ENCODE results near the gene NR1H2. TPM values are rescaled to one million over a fixed set of nuclear protein-coding genes. Genes with fewer than 3 reads are reported as not detected.
A peak's percentile ranks its signal among the peaks of the same experiment; 100 is the strongest.

NR1H2 gene
- polyA plus RNA-seq, 3 donors = 77.1 to 111 (median 78.9) TPM

- DNase-seq = no peak
- Histone ChIP-seq H3K4me2 (replicated peaks; ENCODE audit: extremely low read depth, low read length, poor library complexity, severe bottlenecking) (no peak overlapping the region), H3K79me2 (ENCODE audit: insufficient read depth, low read length) (no peaks in the 10 kb centered on the region), H3K4me1 (ENCODE audit: control insufficient read depth in 1 of 2, insufficient read depth in 2 of 2, low read length in 2 of 2) (peaks cover 24 to 34% of the 10 kb centered on the region in 2 donors), H4K20me1 (ENCODE audit: insufficient read depth, low read length) (no peaks in the 10 kb centered on the region), H3K9ac (ENCODE audit: insufficient read depth, low read length, poor library complexity, severe bottlenecking) (no peak overlapping the region), H2AFZ (ENCODE audit: insufficient read depth, low read depth, low read length, poor library complexity, severe bottlenecking) (no peak overlapping the region), H3K27me3 (ENCODE audit: control insufficient read depth in 2 of 2, insufficient read depth in 2 of 2, low read length in 2 of 2) (no peaks in the 10 kb centered on the region), H3K36me3 (replicated peaks in 1 of 2; ENCODE audit: control insufficient read depth in 1 of 2, insufficient read depth in 2 of 2, low read length in 2 of 2) (no peaks in the 10 kb centered on the region), H3K9me3 (replicated peaks in 1 of 2; ENCODE audit: control insufficient read depth in 1 of 2, insufficient read depth in 1 of 2, low read length in 2 of 2) (no peaks in the 10 kb centered on the region), H3K4me3 (replicated peaks in 1 of 3; ENCODE audit: low read depth in 2 of 3, low read length in 3 of 3) (no peak overlapping the region), H3K27ac (ENCODE audit: low read depth in 1 of 2, low read length in 2 of 2) (no peak overlapping the region)
- Mint-ChIP-seq H3K27ac (peak overlapping the region in 1 of 7 donors; percentile 28), H3K4me3 (peak overlapping the region in 1 of 2 donors; percentile 3), H3K36me3 (peaks cover 0 to 2% of the 10 kb centered on the region in 2 donors), H3K27me3 (ENCODE audit: low read depth in 3 of 3) (peaks cover 4 to 17% (median 8%) of the 10 kb centered on the region in 3 donors), H3K4me1 (peaks cover 40% of the 10 kb centered on the region), H3K9me3 (peaks cover 0 to 8% (median 4%) of the 10 kb centered on the region in 7 donors)
- WGBS (ENCODE audit: insufficient coverage) = 95% methylated on average over 3 of the region's 7 CpGs
- TF ChIP-seq CTCF (IDR thresholded peaks at IDR 0.05) = no peak
- intact Hi-C loops (cut with micrococcal nuclease) = no loop called here
Observed at GRCh38 chr19:50362030-50362412, 14.2 kb upstream of the NR1H2 start.

GRCh38 chr19:50362656-50363424 lies 13.4 kb upstream of the NR1H2 start:
- Histone ChIP-seq H3K4me1 (ENCODE audit: control insufficient read depth in 1 of 2, insufficient read depth in 2 of 2, low read length in 2 of 2) (peaks cover 20 to 26% of the 10 kb centered on the region in 2 donors), H3K36me3 (replicated peaks in 1 of 2; ENCODE audit: control insufficient read depth in 1 of 2, insufficient read depth in 2 of 2, low read length in 2 of 2) (no peaks in the 10 kb centered on the region), H2AFZ (ENCODE audit: insufficient read depth, low read depth, low read length, poor library complexity, severe bottlenecking) (no peak overlapping the region), H3K27ac (ENCODE audit: low read depth in 1 of 2, low read length in 2 of 2) (no peak overlapping the region), H3K4me3 (replicated peaks in 1 of 3; ENCODE audit: low read depth in 2 of 3, low read length in 3 of 3) (no peak overlapping the region), H4K20me1 (ENCODE audit: insufficient read depth, low read length) (no peaks in the 10 kb centered on the region), H3K4me2 (replicated peaks; ENCODE audit: extremely low read depth, low read length, poor library complexity, severe bottlenecking) (no peak overlapping the region), H3K27me3 (ENCODE audit: control insufficient read depth in 2 of 2, insufficient read depth in 2 of 2, low read length in 2 of 2) (no peaks in the 10 kb centered on the region), H3K79me2 (ENCODE audit: insufficient read depth, low read length) (no peaks in the 10 kb centered on the region), H3K9ac (ENCODE audit: insufficient read depth, low read length, poor library complexity, severe bottlenecking) (no peak overlapping the region), H3K9me3 (replicated peaks in 1 of 2; ENCODE audit: control insufficient read depth in 1 of 2, insufficient read depth in 1 of 2, low read length in 2 of 2) (no peaks in the 10 kb centered on the region)
- H3K4me1 Mint-ChIP-seq = peaks cover 35% of the 10 kb centered on the region
- H3K27ac Mint-ChIP-seq = peak overlapping the region in 1 of 7 donors; percentile 11
- H3K4me3 Mint-ChIP-seq = no peak overlapping the region
- 96% methylated on average over 5 of the region's 11 CpGs for WGBS (ENCODE audit: insufficient coverage)
- intact Hi-C loops (cut with micrococcal nuclease) = no loop called here
- peaks cover 0 to 2% of the 10 kb centered on the region in 2 donors for H3K36me3 Mint-ChIP-seq
- H3K27me3 Mint-ChIP-seq (ENCODE audit: low read depth in 3 of 3) = peaks cover 4 to 12% (median 8%) of the 10 kb centered on the region in 3 donors
- H3K9me3 Mint-ChIP-seq = peaks cover 0 to 7% (median 4%) of the 10 kb centered on the region in 7 donors
- DNase-seq = no peak
- TF ChIP-seq CTCF (IDR thresholded peaks at IDR 0.05) = no peak

Data from CD14-positive monocyte (primary cell).